Measurements from ENCODE around the gene SH2D6. TPM values are rescaled to one million over a fixed set of nuclear protein-coding genes. Genes with fewer than 3 reads are reported as not detected.
A peak's percentile ranks its signal among the peaks of the same experiment; 100 is the strongest.

The SH2D6 gene
- total and polyA plus RNA-seq, 9 of the 15 experiments (the other 6 are each of a cell fraction or from before 2014, with no cell fraction given): 0.07 to 0.76 (median 0.33) TPM; not detected in 2

DNA sequence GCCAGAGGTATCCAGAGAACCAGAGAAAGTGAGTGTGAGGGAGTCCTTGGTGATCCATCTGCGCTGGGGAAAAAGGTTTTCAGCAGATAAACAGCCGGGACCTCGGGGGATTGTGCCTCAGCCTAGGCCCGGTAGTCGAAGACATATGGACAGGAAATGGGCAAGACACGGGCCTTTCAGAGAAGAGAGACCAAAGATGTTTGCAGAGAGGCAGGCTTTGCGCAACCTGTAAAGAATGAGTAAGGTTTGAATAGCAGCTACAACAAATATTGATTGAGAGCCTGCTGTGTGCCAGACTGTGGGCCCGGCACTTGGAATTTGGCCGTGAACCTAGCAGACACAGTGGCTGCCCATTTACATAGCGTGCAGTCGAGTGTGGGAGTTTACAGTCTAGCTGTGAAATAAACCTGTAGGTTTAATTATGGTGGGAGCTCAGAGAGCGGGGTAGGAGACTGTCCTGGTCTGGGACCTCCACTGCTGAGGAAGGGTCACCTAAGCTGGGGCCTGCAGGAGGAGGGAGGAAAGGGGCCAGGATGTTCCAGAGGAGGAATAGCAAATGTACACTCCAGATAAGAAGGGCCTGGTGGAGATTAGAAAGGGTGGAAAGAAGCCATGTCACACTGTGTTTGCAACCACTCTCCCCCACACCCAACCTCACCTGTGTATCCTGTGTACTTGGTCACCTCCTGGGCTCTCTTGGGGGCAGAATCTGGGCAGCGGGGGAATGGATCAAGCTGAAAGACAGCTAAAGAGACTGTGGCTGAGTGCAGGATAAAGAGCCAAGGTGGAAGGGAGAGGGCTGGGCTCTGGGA lies 3.0 kb downstream of the SH2D6 start (continued):
- TF ChIP-seq, protein P1, sequence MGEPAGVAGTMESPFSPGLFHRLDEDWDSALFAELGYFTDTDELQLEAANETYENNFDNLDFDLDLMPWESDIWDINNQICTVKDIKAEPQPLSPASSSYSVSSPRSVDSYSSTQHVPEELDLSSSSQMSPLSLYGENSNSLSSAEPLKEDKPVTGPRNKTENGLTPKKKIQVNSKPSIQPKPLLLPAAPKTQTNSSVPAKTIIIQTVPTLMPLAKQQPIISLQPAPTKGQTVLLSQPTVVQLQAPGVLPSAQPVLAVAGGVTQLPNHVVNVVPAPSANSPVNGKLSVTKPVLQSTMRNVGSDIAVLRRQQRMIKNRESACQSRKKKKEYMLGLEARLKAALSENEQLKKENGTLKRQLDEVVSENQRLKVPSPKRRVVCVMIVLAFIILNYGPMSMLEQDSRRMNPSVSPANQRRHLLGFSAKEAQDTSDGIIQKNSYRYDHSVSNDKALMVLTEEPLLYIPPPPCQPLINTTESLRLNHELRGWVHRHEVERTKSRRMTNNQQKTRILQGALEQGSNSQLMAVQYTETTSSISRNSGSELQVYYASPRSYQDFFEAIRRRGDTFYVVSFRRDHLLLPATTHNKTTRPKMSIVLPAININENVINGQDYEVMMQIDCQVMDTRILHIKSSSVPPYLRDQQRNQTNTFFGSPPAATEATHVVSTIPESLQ (CRISPR knock-in tag; IDR thresholded peaks at IDR 0.05): no peak
- no peak for TF ChIP-seq GMEB1 (CRISPR knock-in tag; IDR thresholded peaks at IDR 0.05)
- no peak for TF ChIP-seq KDM4B (IDR thresholded peaks at IDR 0.05; ENCODE audit: borderline replicate concordance in 2 of 2, low read depth in 1 of 2)
- no peak for TF ChIP-seq MLLT1 (IDR thresholded peaks at IDR 0.05)
- TF ChIP-seq, protein P2, sequence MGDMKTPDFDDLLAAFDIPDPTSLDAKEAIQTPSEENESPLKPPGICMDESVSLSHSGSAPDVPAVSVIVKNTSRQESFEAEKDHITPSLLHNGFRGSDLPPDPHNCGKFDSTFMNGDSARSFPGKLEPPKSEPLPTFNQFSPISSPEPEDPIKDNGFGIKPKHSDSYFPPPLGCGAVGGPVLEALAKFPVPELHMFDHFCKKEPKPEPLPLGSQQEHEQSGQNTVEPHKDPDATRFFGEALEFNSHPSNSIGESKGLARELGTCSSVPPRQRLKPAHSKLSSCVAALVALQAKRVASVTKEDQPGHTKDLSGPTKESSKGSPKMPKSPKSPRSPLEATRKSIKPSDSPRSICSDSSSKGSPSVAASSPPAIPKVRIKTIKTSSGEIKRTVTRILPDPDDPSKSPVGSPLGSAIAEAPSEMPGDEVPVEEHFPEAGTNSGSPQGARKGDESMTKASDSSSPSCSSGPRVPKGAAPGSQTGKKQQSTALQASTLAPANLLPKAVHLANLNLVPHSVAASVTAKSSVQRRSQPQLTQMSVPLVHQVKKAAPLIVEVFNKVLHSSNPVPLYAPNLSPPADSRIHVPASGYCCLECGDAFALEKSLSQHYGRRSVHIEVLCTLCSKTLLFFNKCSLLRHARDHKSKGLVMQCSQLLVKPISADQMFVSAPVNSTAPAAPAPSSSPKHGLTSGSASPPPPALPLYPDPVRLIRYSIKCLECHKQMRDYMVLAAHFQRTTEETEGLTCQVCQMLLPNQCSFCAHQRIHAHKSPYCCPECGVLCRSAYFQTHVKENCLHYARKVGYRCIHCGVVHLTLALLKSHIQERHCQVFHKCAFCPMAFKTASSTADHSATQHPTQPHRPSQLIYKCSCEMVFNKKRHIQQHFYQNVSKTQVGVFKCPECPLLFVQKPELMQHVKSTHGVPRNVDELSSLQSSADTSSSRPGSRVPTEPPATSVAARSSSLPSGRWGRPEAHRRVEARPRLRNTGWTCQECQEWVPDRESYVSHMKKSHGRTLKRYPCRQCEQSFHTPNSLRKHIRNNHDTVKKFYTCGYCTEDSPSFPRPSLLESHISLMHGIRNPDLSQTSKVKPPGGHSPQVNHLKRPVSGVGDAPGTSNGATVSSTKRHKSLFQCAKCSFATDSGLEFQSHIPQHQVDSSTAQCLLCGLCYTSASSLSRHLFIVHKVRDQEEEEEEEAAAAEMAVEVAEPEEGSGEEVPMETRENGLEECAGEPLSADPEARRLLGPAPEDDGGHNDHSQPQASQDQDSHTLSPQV (IDR thresholded peaks at IDR 0.05): peak; percentile 88; the same call in 1 of the 2 replicates
- TF ChIP-seq HNRNPH1 (optimal IDR thresholded peaks at IDR 0.05; ENCODE audit: low read depth, low read length): no peak
- no peak for TF ChIP-seq ZNF24 (IDR thresholded peaks at IDR 0.05)
- 0 out of 2 replicates have a peak, but pooled peaks have one; percentile 9 for TF ChIP-seq EP400 (IDR thresholded peaks at IDR 0.05)
- no peak for TF ChIP-seq SMAD3 (CRISPR knock-in tag; conservative IDR thresholded peaks at IDR 0.05)
- TF ChIP-seq SIX5 (IDR thresholded peaks at IDR 0.05; ENCODE audit: borderline replicate concordance in 1 of 2, insufficient read depth in 1 of 2, low read depth in 1 of 2, low read length in 2 of 2): no peak
- TF ChIP-seq RNF219 (CRISPR knock-in tag; IDR thresholded peaks at IDR 0.05): no peak
- TF ChIP-seq, protein P3, sequence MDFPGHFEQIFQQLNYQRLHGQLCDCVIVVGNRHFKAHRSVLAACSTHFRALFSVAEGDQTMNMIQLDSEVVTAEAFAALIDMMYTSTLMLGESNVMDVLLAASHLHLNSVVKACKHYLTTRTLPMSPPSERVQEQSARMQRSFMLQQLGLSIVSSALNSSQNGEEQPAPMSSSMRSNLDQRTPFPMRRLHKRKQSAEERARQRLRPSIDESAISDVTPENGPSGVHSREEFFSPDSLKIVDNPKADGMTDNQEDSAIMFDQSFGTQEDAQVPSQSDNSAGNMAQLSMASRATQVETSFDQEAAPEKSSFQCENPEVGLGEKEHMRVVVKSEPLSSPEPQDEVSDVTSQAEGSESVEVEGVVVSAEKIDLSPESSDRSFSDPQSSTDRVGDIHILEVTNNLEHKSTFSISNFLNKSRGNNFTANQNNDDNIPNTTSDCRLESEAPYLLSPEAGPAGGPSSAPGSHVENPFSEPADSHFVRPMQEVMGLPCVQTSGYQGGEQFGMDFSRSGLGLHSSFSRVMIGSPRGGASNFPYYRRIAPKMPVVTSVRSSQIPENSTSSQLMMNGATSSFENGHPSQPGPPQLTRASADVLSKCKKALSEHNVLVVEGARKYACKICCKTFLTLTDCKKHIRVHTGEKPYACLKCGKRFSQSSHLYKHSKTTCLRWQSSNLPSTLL (IDR thresholded peaks at IDR 0.05): no peak

All from K562 (cell line).